ENCODE results near the gene UST. TPM values are rescaled to one million over a fixed set of nuclear protein-coding genes. Genes with fewer than 3 reads are reported as not detected.

UST gene
- total and polyA plus RNA-seq, 2 of the 8 experiments (the other 6 are each of a cell fraction or from before 2014, with no cell fraction given) = 13.5 to 34.5 TPM

DNA sequence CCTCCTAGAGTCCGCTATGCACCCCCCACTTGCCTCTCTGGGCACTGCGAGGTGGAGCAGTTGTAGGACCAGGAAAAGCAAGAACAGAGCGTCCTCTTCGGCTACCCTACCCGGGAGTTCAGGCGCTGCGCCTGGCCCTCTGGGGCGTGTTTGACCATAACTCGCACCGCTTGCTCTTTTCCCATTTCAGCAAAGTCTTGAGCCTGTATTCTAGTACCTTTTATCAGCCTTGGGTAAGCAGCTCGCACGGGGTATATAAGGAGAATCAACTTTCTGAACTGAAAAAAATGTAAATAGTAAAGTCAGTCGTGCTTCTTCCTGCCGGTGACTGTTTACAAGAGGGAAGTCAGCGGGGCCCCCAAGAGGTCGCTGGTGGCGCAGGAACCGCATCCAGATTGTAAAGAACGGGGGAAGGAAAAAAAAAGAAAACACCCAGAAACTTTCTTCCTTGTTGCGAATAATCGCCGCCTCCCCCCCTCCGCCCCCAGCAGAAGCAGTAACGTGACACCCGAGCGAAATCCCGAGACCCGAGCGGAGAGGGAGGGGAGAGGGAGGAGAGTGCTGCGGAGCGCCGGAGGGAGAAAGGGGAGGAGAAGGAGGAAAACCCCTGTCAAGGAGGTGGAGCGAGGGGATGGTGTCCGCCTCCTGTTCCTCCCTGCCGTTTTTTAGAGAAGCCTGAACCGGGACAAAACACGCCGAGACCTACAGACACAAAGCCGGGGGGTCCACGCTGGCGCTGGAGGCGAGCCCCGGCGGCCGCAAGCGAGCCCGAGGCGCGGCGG, at the start of gene UST (continued):
- TF ChIP-seq, protein P1, sequence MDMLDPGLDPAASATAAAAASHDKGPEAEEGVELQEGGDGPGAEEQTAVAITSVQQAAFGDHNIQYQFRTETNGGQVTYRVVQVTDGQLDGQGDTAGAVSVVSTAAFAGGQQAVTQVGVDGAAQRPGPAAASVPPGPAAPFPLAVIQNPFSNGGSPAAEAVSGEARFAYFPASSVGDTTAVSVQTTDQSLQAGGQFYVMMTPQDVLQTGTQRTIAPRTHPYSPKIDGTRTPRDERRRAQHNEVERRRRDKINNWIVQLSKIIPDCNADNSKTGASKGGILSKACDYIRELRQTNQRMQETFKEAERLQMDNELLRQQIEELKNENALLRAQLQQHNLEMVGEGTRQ (IDR thresholded peaks at IDR 0.05; ENCODE audit: low read length) = peak; percentile 33
- TF ChIP-seq GTF2F1 (IDR thresholded peaks at IDR 0.05; ENCODE audit: borderline replicate concordance, low read depth, low read length) (no peak), GABPA (IDR thresholded peaks at IDR 0.05; ENCODE audit: borderline replicate concordance, insufficient read depth, low read length) (no peak)

Data from H1 (cell line).